K562 (cell line): ENCODE measurements around the gene IGSF8. TPM values are rescaled to one million over a fixed set of nuclear protein-coding genes. Genes with fewer than 3 reads are reported as not detected.

ENCODE experiments used
- ATAC-seq: fragments of 200-7000 bp; cut with Tn5 transposase; 3 replicates; pipeline ENCODE4 v1.9.1; 2020; ENCODE audit warnings: moderate library complexity
- BruUV-seq: library from RNA; stranded (reverse); fragments of 400-500 nt; replicated peaks from 2 replicates; lab custom pipeline; 2021; lab: Mats Ljungman, UMichigan
- CTCF ChIA-PET: fragments of 300-600 bp; formaldehyde crosslinking; extraction: SDS; loops from one replicate; lab custom pipeline; 2021; ENCODE audit warnings: low intra/inter-chr PET ratio; lab: Yijun Ruan, JAX
- POLR2A ChIA-PET: fragments of 300-600, 350-650 bp; sonication (Branson Sonifier 250); formaldehyde crosslinking; extraction: SDS; loops from one replicate; lab custom pipeline; 2021; ENCODE audit warnings: antibody characterized with exemption, inconsistent platforms; lab: Yijun Ruan, JAX
- DNase-seq, 4 experiments: peaks; one replicate each; pipeline versions ENCODE4 v3.0.0 to v3.0.0-alpha.2; 2011 to 2018; ENCODE audit warnings: low spot score in 3 of 4, mixed read lengths in 3 of 4; ENCODE audit errors: extremely low read depth in 1 of 4
- FAIRE-seq: peaks from 2 replicates; lab custom pipeline; 2011; peaks lifted over from hg19 to GRCh38; lab: Jason Lieb, UNC
- H2AFZ ChIP-seq: 2 replicates; pipeline ENCODE4 v1.6.0; 2011; ENCODE audit warnings: low read depth, low read length, control low read depth, inconsistent platforms
- H3K27ac ChIP-seq: fragments of 200-600 bp; 3 replicates; pipeline ENCODE4 v1.8.0; 2011; ENCODE audit warnings: low read depth, mild to moderate bottlenecking, control low read depth, inconsistent platforms, low read length, moderate library complexity, mixed read lengths; ENCODE audit errors: extremely low read depth
- H3K27me3 ChIP-seq, 2 experiments: fragments of 300-600 bp in 1 of 2; 2 replicates in 1 of 2; 3 replicates in 1 of 2; pipeline versions ENCODE4 v1.6.0 to v1.8.0; 2011; ENCODE audit warnings: inconsistent platforms in 2 of 2, low read length in 2 of 2, mild to moderate bottlenecking in 1 of 2, mixed read lengths in 1 of 2, moderate library complexity in 1 of 2; ENCODE audit not compliant: control insufficient read depth in 2 of 2, insufficient read depth in 2 of 2
- H3K36me3 ChIP-seq: fragments of 300-600 bp; 3 replicates; pipeline ENCODE4 v1.8.0; 2011; ENCODE audit warnings: mild to moderate bottlenecking, low read length, inconsistent platforms; ENCODE audit not compliant: control insufficient read depth, insufficient read depth
- H3K4me1 ChIP-seq, 2 experiments: fragments of 200-600 bp in 1 of 2; replicated peaks in 1 of 2; 2 replicates in 1 of 2; 3 replicates in 1 of 2; pipeline versions ENCODE4 v1.5.1 to v1.8.0; 2011; ENCODE audit warnings: inconsistent platforms in 2 of 2, low read length in 2 of 2, mild to moderate bottlenecking in 1 of 2, mixed read lengths in 1 of 2, moderate library complexity in 1 of 2; ENCODE audit not compliant: control insufficient read depth in 2 of 2, insufficient read depth in 2 of 2
- H3K4me2 ChIP-seq: 2 replicates; pipeline ENCODE4 v1.6.1; 2011; ENCODE audit warnings: low read length, control low read depth, inconsistent platforms, mixed read lengths; ENCODE audit not compliant: insufficient read depth
- H3K4me3 ChIP-seq: fragments of 200-600 bp; sonication (generic), shearing (Covaris generic); 2 replicates; pipeline ENCODE4 v1.5.1; 2016; ENCODE audit warnings: control low read depth, inconsistent platforms
- H3K79me2 ChIP-seq: fragments of 200-600 bp; 3 replicates; pipeline ENCODE4 v1.8.0; 2011; ENCODE audit warnings: low read length, inconsistent platforms; ENCODE audit not compliant: control insufficient read depth, insufficient read depth
- H3K9ac ChIP-seq, 2 experiments: 2 replicates each; pipeline versions ENCODE4 v1.6.0 to v1.6.1; 2011; ENCODE audit warnings: low read depth in 2 of 2, low read length in 2 of 2, control low read depth in 1 of 2, inconsistent platforms in 1 of 2, mild to moderate bottlenecking in 1 of 2, mixed read lengths in 1 of 2; ENCODE audit not compliant: insufficient read depth in 1 of 2
- H3K9me1 ChIP-seq: one replicate; pipeline ENCODE4 v1.6.0; 2011; ENCODE audit warnings: inconsistent platforms, mild to moderate bottlenecking, low read length, moderate library complexity; ENCODE audit not compliant: control insufficient read depth, insufficient read depth
- H3K9me3 ChIP-seq: replicated peaks from 2 replicates; pipeline ENCODE4 v1.5.1; 2011; ENCODE audit warnings: low read depth, low read length, inconsistent platforms; ENCODE audit not compliant: control insufficient read depth, insufficient read depth
- H4K20me1 ChIP-seq: replicated peaks from 2 replicates; pipeline ENCODE4 v1.6.1; 2011; ENCODE audit warnings: low read length, inconsistent platforms, mixed read lengths; ENCODE audit not compliant: control insufficient read depth, insufficient read depth
- CREB1 ChIP-seq, 2 experiments: sonication (generic) in 1 of 2; formaldehyde crosslinking in 1 of 2; IDR thresholded peaks; 2 replicates each; pipeline versions ENCODE4 v1.6.1 to v1.8.0; 2012 to 2022; ENCODE audit warnings: inconsistent platforms in 1 of 2, mild to moderate bottlenecking in 1 of 2, missing genetic modification reagents in 1 of 2, moderate library complexity in 1 of 2
- FUS ChIP-seq: fragments of 200-400 bp; formaldehyde crosslinking; optimal IDR thresholded peaks from 2 replicates; pipeline ENCODE3; 2017; ENCODE audit warnings: low read depth, low read length
- HDAC1 ChIP-seq, 2 experiments: fragments of 450-650 bp; IDR thresholded peaks; 2 replicates each; pipeline ENCODE4 v1.6.1; 2016 to 2017; ENCODE audit warnings: inconsistent platforms in 1 of 2, mild to moderate bottlenecking in 1 of 2, moderate library complexity in 1 of 2
- MAZ ChIP-seq, 2 experiments: fragments of 450-650 bp in 1 of 2; sonication (generic) in 1 of 2; formaldehyde crosslinking; IDR thresholded peaks in 1 of 2; conservative IDR thresholded peaks in 1 of 2; 2 replicates each; pipeline versions ENCODE4 v1.4.0 to v1.5.0; 2020; ENCODE audit warnings: mild to moderate bottlenecking in 1 of 2, missing genetic modification reagents in 1 of 2
- RBBP5 ChIP-seq: fragments of 200-600 bp; sonication (generic); IDR thresholded peaks from 2 replicates; pipeline ENCODE4 v1.6.1; 2012; ENCODE audit warnings: borderline replicate concordance, mild to moderate bottlenecking, low read length, control low read depth, inconsistent platforms; ENCODE audit not compliant: insufficient read depth, poor library complexity, severe bottlenecking
- RBFOX2 ChIP-seq: fragments of 200-400 bp; formaldehyde crosslinking; IDR thresholded peaks from 2 replicates; pipeline ENCODE4 v1.6.1; 2017; ENCODE audit warnings: low read depth, mild to moderate bottlenecking, low read length, moderate library complexity
- SAP30 ChIP-seq: fragments of 200-600 bp; sonication (generic); IDR thresholded peaks from 2 replicates; pipeline ENCODE4 v1.6.1; 2012; ENCODE audit warnings: borderline replicate concordance, low read depth, mild to moderate bottlenecking, moderate library complexity, low read length, control low read depth, inconsistent platforms; ENCODE audit not compliant: insufficient read depth, poor library complexity, severe bottlenecking
- SP1 ChIP-seq: sonication (generic); formaldehyde crosslinking; IDR thresholded peaks from 2 replicates; pipeline ENCODE4 v1.8.1; 2022; ENCODE audit warnings: mild to moderate bottlenecking, missing genetic modification reagents
- WGBS: fragments of 100-300 bp; shearing (Covaris generic); methylation state at CpG from one replicate; pipeline ENCODE4 v1.1.6; 2016; ENCODE audit warnings: low coverage, mixed read lengths; ENCODE audit not compliant: insufficient coverage; ENCODE audit errors: missing lambda C conversion rate; 5-methylcytosine and 5-hydroxymethylcytosine counted together
- in situ Hi-C: fragments of 300-500 bp; cut with MboI; formaldehyde crosslinking; loops from 4 replicates; pipeline ENCODE4 v1.15.0; 2018; ENCODE audit warnings: inconsistent platforms, mixed read lengths
- intact Hi-C: fragments of 100-400 bp; cut with micrococcal nuclease; formaldehyde crosslinking; loops from 2 replicates; pipeline ENCODE4 v1.14.2; 2022
- polyA plus RNA-seq, 8 experiments: library from polyadenylated mRNA; depleted of rRNA in 4 of 8; stranded (reverse) in 5 of 8; unstranded in 3 of 8; fragments of >200 nt; fragmentation: Nextera tagmentation in 2 of 8; fragmentation: Illumina TruSeq in 1 of 8; extraction: Ambion mirVana in 2 of 8; extraction: Trizol in 1 of 8; gene quantifications; 2 replicates each; pipeline versions ENCODE4 v1.2.1 to v1.2.3, GENCODE V29; 2011 to 2014; ENCODE audit warnings: inconsistent platforms in 1 of 8, missing spikeins in 1 of 8
- total RNA-seq, 7 experiments: library from RNA; depleted of rRNA in 6 of 7; stranded (reverse); fragments of >200 nt in 6 of 7; fragmentation: Illumina TruSeq in 2 of 7; extraction: Trizol in 2 of 7; gene quantifications; 2 replicates each; pipeline versions ENCODE4 v1.2.1 to v1.2.3, GENCODE V29; 2011 to 2021; ENCODE audit warnings: low replicate concordance in 1 of 7

Gene IGSF8
- total and polyA plus RNA-seq, 9 of the 15 experiments (the other 6 are each of a cell fraction or from before 2014, with no cell fraction given), result 0.32 to 11.7 (median 3.2) TPM

- TF ChIP-seq SAP30, result peak; percentile 31
- peak; percentile 41 for TF ChIP-seq RBBP5
- TF ChIP-seq CREB1 (IDR thresholded peaks at IDR 0.05), result no peak
- TF ChIP-seq CREB1 (CRISPR knock-in tag; IDR thresholded peaks at IDR 0.05), result peak; percentile 14; the same call in 1 of the 2 replicates
- peak; percentile 33 for TF ChIP-seq RBFOX2
- peak; percentile 84 for TF ChIP-seq SP1 (CRISPR knock-in tag)
- TF ChIP-seq MAZ (CRISPR knock-in tag; conservative IDR thresholded peaks at IDR 0.05 in 1 of 2, IDR thresholded peaks at IDR 0.05 in 1 of 2), result peak; percentile 25 to 72; a peak in 3 of 4 replicates
- peak in 1 of 2 experiments; percentile 31; a peak in 1 of 4 replicates for TF ChIP-seq HDAC1 (IDR thresholded peaks at IDR 0.05)
Observed at GRCh38 chr1:160097911-160098851, at the start of gene IGSF8 (continued).

GRCh38 chr1:160148121-160148520 is 49.7 kb upstream of the IGSF8 start:
- ChIA-PET CTCF (no interaction called here), POLR2A (interaction anchor here (0.8 to 1.4 kb wide), 2 partner anchors 13 kb away, joined by 3 read pairs; no protein-coding TSS in a partner anchor)
- no peaks in the 10 kb centered on the region for H3K36me3 ChIP-seq
- no peaks in the 10 kb centered on the region for H3K4me1 ChIP-seq
- 6% methylated on average over 3 of the region's 3 CpGs for WGBS
- H3K9me3 ChIP-seq, result no peaks in the 10 kb centered on the region
- H3K9ac ChIP-seq, result no peak overlapping the region
- DNase-seq, result no peak
- H3K4me3 ChIP-seq, result no peak overlapping the region
- H3K27ac ChIP-seq, result no peak overlapping the region
- ATAC-seq, result no peak
- no TSS peak for BruUV-seq
- no peak overlapping the region for H3K4me2 ChIP-seq
- no peak for TF ChIP-seq FUS
- H3K9me1 ChIP-seq, result no peaks in the 10 kb centered on the region
- in situ Hi-C loops (no loop called here), intact Hi-C loops (no loop called here)
- no peaks in the 10 kb centered on the region for H3K79me2 ChIP-seq
- H4K20me1 ChIP-seq, result no peaks in the 10 kb centered on the region
- peaks cover 12 to 26% of the 10 kb centered on the region in 2 experiments; a peak in 3 of 5 replicates for H3K27me3 ChIP-seq
- FAIRE-seq, result no peak
- H2AFZ ChIP-seq, result no peak overlapping the region
